ENCODE measurements around the gene RSPH3.
"Not testable (repeated sequence)": the region's sequence is repeated elsewhere in the genome, so short reads cannot be mapped to it uniquely, and the experiment has no call there.

Gene RSPH3

DNA sequence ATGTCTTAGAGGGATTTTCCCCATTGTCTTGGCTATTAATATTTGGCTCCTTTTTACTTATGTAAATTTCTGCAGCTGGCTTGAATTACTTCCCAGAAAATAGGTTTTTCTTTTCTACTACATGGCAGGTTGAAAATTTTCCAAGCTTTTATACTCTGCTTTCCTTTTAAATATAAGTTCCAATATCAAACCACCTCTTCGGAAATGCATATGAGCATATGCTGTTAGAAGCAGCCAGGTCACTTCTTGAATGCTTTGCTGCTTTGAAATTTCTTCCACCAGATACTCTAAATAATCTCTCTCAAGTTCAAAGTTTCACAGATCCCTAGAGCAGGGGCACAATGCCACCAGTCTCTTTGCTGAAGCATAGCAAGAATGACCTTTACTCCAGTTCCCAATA lies 25.2 kb upstream of the RSPH3 start:
- not testable (repeated sequence) for DNase-seq (ENCODE audit: low read depth in 2 of 2)

DNA sequence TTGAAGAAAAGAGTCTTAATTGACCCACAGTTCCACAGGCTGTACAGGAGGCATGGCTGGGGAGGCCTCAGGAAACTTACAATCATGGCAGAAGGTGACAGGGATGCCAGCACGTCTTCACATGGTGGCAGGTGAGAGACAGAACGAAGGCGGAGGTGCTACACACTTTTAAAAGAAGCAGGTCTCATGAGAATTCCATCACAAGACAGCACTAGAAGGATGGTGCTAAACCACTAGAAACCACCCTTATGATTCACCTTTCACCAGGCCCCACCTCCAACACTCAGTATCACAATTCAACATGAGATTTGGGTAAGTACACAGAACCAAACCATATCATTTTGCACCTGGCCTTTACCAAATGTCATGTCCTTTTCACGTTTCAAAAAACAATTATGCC lies 23.9 kb upstream of the RSPH3 start:
- DNase-seq (ENCODE audit: low read depth in 2 of 2) = no peak

DNA sequence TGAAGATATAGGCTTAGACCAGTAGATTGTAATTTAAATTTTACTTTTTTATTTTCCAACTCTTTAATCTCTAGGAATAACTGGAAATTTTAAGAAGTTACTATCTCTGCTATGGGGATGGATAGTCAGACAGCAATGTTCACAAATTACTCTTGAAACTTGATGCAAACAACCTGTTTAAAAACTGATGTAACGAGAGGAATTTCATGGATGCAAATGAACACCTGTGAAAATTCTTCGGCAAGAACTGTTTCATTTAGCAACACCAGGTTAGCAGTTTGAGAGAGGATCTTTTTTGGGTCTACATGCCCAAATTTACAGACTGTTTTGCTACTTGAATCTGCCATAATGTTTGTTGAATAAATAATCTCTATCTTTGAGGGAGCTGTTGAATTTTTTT lies 20.0 kb upstream of the RSPH3 start:
- DNase-seq (ENCODE audit: low read depth in 2 of 2) = no peak

DNA sequence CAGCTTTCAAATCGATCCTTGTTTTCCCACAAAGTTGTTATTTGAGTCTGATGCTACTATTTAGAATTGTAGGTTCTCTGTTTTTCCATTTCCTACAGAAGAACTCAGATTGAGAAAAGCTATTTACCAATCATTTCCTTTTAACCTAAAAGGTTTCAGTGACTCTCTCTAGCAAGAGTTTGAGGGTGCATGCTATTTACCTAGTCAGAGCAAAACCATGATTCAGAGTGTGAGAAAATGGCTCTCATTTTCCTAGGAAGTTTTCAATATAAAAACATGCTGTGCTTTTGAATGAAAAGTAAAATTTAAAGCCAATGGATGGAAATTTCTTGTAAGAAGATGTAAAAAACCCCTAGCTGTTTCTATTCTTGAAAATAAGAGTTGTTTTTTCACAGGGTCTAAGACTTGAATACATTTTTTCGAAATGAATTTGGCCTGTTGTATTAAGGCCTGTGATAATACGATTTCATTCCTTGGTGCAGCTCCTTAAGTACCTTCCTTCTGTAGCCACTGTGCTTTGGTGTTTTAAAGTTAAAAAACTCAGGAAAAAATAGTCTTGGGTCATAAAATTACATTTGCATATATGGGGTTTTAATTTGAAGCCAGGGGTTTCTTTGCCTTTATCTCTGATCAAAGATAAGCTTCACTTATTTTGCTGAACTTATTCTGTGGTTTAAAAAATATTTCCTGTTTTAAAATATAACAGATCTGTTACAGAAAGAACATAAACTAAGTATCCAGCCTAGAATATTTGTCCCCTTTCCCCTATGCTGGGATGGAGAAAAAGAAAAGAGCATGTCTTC lies 18.0 kb upstream of the RSPH3 start:
- no peak for DNase-seq (ENCODE audit: low read depth in 2 of 2)

DNA sequence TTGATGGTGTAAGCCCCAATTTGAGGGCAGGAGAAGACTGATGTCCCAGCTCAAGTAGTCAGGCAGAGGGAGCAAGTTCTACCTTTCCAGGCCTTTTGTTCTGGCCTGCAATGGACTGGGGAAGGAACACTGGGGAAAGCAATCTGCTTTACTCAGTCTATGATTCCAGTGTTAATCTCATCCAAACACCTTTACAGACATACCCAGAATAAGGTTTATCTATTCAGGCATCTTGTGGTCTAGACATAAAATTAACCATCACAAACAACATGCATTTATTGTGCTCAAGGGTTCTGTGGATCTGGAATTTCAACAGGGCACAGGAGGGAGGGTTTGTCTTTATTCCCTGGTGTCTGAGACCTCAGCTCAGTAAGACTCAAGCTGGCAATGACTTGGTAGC lies 14.4 kb upstream of the RSPH3 start:
- DNase-seq (ENCODE audit: low read depth in 2 of 2) = no peak

DNA sequence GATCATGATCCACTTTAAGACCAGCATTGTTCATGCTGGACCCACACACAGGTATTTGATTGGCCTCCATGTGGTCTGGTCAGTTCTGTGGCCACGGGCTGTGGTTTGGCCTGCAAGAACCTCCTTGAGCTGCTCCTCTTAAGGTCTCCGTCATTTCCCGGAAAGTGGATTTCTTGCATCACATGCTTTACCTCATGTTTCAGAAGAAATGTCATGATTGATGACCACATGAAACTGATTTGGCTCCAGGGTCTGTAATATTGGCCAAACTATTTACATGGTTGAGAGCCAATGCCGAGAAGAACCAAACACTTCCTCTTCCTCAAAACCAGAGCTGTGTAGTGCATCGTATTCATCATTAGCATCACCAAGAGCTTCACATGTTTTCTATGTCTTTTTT lies 13.2 kb upstream of the RSPH3 start:
- DNase-seq (ENCODE audit: low read depth in 2 of 2) = no peak

DNA sequence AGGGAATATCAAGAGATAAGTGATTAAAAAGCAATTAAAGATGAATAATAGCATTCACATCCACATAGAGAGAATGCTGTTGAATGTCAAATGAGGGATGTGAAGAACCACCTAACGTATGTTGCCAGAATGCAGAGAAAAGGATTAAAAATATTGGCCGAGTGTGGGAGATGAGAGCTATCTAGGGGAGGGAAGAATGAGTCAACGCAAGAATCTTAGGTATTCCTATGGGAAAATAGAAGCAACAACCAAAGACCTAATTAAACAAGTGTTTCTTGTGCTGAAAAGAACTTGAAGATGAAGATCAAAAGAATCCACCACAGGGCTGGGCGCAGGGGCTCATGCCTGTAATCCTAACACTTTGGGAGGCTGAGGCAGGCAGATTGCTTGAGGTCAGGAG lies 12.2 kb upstream of the RSPH3 start:
- DNase-seq (ENCODE audit: low read depth in 2 of 2) = no peak

DNA sequence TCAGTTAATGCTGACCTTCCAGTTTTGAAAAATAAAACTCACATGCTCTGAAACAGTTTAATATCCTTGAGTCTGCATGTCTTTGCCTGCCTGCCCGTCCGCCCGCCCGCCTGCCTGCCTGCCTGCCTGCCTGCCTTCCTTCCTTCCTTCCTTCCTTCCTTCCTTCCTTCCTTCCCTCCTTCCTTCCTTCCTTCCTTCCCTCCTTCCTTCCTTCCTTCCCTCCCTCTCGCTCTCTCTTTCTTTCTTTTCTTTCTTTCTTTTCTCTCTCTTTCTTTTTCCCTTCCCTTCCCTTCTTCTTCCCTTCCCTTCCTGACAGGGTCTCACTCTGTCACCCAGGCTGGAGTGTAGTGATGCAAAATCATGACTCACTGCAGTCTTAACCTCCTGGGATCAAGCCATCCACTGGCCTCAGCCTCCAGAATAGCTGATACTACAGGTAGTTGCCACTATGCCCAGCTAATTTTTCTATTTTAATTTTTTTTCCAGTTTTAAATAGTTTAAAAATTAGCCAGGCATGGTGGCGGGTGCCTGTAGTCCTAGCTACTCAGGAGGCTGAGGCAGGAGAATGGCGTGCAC lies 10.1 kb upstream of the RSPH3 start:
- DNase-seq (ENCODE audit: low read depth in 2 of 2) = not testable (repeated sequence)

DNA sequence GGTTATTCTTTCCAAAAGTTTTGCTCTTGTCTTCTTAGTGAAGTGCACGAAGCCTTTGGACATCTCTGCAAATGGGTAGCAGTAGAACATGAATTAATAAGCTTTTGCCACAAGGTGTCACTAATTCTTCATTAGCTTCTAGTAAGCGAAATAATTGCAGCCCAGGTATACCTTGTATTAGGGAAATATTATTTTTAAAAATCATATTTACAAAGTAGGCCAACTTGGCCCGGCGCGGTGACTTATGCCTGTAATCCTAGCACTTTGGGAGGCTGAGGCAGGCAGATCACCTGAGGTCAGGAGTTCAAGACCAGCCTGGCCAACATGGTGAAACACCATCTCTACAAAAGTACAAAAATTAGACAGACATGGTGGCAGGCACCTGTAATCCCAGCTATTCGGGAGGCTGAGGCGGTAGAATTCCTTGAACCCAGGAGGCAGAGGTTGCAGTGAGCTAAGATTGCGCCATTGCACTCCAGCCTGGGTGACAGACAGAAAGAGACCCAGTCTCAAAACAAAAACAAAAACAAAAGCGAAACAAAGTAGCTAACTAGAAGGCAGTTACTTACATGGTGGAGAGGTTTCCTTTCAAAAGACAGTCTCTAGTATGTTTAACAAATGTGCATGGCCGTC lies 8.8 kb upstream of the RSPH3 start:
- DNase-seq (ENCODE audit: low read depth in 2 of 2) = no peak

DNA sequence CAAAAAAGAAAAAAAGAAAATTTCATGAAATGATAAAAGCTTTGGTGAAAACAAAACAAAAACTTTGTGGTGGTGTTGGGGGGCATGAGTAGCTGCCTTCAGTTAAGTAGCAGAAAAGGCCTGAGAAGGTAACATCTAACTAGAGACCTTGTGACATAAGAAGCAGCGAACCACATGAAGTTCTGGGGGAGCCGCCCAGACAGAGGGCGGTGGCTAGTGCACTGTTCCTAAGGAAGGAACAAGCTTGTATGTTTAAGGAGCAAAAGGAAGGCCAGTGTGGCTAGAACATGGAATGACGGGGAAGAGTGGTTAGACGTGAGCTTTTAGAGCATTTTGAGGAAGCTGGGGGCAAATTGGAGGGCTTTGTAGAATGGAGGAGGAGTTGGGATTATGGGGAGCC lies 7.5 kb upstream of the RSPH3 start:
- no peak for DNase-seq (ENCODE audit: low read depth in 2 of 2)

DNA sequence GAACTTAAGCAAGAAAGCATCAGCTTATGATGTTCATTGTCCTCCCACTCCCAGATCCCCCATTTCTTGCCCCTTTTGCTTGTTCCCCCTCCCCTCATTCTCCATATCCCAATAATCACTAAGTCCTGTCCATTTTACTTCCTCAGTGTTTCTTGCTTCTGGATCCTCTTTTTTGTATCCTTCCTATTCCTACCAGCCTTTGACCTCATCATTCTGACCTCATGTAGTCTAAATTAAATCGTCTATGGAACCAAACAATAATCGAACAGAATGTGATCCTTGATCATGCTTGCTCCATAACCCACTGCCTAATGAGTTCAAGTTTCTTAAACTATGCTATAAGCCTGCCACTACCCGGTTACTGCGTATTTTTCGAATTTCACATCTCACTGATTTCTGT lies 5.4 kb upstream of the RSPH3 start:
- no peak for DNase-seq (ENCODE audit: low read depth in 2 of 2)

DNA sequence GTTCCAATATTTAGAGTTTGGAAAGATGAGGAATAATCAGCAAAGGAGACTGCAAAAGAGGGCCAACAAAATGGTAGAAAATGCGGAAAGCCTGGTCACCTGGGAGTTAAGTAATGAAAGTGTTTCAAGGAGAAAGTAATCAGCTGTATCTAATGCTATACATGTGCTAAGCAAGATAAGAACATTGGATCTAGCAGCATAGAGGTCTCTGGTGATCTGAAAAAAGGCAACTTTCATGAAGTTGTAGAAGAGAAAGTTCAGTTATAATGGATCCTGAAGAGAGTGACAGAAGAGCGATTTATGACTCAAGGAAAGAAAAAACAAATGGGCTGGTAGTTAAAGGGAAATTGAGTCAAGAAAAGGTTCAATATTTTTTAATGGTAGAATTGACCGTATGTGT lies 4.6 kb upstream of the RSPH3 start:
- DNase-seq (ENCODE audit: low read depth in 2 of 2) = no peak

DNA sequence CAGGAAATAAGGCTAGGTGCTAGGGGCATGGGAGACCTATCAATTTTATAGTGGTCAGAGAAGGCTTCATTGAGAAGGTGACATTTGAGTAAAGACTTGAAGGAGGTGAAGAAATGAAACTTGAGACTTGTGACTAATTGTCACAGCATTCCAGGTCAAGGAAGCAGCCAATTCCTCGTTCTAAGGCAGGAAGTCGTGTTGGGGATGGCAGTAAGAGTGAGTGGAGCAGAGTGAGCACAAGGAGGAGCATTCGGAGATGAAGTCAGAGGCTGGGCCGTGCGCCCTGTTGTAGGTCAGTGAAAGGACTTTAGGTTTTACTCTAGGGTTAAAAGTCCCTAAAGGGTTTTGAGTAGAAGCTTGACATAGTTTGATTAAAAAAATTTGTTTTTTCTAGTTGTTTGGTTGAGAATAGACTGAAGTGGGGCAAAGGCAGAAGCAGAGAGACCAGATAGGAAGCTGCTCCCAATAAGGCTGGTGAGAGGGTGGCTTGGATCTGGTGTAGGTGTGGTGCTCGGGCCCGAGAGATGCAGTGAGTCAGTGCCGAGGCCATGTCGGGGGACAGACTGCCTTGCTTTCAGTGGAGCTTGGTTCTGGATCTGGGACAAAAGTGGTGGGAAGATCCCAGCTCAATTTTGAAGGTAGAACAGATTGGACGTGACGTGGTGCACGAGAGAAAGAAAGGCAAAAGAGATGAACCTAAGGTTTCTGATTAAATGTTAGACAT lies 2.6 kb upstream of the RSPH3 start:
- DNase-seq (ENCODE audit: low read depth in 2 of 2) = no peak

DNA sequence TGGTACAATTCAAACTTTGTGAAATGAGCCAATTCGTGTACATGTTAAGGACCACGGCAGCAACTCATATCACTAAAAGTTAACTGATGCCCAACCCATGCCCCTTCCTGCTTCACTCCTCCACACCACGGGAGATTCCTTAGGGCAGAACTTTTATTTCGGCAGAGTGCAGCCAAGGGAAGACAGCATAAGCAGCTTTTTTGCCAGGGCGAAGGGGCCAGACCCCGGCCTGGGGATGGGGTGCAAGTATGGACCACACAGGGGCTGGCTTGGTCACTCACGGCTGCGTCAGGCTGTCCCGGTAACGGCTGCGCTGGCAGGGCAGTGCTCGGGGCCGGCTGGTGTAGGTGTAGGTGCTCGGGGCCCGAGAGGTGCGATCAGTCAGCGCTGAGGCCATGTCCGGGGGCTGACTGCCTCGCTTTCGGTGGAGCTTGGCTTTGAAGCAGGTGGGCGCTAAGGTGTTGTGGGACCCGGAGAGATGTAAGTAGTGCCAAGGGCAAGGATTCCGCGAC lies 792 bp downstream of the RSPH3 start:
- no peak for DNase-seq (ENCODE audit: low read depth in 2 of 2)

DNA sequence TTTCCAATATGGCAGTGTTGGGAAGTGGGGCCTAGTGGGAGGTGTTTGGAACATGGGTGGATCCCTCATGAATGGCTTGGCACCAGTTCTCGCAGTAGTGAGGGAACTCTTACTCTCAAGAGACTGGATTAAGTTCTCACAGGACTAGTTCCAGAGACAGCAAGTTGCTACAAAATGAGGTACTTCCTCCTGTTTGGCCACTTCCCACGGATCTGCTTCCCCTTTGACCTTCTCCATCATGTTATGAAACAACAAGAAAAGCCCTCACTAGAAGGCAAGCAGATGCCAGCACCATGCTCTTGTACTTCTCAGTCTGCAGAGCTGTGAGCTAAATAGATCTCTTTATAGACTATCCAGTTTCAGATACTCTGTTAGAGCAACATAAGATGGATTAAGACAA lies 3.1 kb downstream of the RSPH3 start:
- no peak for DNase-seq (ENCODE audit: low read depth in 2 of 2)

DNA sequence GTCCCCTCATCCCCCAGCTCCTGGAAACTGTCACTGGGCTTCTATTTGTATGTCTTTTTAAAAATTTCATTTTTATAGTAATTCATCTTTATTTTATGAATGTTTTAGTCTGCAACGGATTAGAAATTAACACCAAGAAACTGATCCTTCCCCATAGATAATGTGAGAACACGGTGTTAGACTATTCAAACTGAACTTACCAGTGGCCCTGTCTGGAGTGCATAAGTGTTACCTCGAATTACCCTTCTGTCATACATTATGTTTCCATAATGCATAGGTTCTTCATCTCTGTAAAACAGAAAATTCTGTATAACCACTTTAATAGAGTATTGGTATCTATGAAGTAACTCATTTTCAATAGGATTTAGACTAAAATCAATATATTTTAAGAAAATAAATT lies 6.4 kb downstream of the RSPH3 start:
- no peak for DNase-seq (ENCODE audit: low read depth in 2 of 2)

DNA sequence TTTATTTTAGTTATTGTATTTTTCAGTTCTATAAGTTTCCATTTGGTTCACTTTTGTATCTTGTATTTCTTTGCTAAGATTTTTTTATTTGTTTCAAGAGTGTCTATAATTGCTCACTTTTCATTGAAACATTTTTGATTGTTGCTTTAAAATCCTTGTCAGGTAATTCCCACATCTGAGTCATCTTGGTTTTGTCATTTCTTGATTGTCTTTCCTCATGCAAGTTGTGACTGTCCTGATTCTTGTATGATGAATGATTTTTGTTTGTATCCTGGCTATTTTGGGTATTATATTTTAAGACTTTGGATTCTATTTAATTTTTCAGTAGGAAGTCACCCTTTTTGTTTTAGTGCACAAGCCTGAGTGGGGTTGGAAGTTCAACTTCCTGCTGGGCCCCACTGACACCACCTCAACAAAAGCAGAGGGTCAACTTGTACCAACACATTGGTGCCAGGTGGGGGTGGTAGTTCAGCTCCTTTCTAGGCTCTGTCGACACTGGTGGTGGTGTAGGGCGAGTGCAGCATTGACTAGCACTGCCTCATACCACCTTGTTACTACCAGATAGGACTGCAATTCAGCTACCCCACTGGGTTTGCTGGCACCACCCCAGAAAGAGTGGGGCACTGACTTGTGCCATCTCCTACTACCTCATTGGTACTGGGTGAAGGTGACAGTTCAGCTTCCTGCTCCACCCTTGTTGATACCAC lies 8.8 kb downstream of the RSPH3 start:
- no peak for DNase-seq (ENCODE audit: low read depth in 2 of 2)

DNA sequence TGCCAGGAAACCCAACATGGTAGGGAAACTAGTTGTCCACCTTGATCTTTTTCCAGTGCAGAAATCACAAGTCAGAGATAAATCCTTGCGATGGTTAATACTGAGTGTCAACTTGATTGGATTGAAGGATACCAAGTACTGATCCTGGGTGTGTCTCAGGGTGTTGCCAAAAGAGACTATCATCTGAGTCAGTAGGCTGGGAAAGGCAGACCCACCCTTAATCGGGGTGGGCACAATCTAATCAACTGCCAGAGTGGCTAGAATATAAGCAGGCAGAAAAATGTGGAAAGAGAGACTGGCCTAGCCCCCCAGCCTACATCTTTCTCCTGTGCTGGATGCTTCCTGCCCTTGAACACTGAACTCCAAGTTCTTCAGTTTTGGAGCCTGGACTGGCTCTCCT lies 10.3 kb downstream of the RSPH3 start:
- DNase-seq (ENCODE audit: low read depth in 2 of 2) = not testable (repeated sequence)

DNA sequence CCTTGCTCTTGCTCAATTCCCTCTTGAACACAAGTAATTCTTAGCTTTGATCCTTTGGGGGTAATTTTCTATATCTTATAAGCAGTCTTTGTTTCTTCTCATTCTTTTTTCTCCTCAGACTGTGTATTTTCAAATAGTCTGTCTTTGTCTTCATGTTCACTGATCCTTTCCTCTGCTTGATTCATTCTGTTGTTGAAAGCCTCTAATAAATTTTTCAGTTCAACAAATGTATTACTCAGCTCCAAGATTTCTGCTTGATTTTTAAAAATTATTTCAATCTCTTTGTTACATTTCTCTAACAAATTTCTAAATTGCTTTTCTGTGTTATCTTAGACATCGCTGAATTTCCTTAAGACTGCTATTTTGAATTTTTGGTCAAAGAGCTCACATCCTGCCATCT lies 11.5 kb downstream of the RSPH3 start:
- DNase-seq (ENCODE audit: low read depth in 2 of 2) = no peak

DNA sequence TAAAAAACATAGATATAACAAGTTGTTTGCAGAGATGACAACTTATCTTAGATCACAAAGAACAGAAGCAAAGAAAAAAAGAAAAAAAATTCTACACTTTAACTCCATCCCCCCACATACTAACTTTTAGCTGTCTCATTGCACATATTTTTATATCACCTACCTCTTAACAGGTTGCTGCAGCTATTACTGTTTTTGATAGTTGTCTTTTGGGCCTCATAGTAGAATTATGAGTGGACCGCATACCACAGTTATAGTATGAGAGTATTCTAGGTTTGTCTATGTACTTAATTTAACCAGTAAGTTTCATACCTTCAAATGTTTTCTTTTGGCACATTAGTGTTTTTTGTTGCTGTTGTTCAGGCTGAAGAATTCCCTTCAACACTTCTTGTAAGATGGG lies 12.3 kb downstream of the RSPH3 start:
- DNase-seq (ENCODE audit: low read depth in 2 of 2) = no peak

DNA sequence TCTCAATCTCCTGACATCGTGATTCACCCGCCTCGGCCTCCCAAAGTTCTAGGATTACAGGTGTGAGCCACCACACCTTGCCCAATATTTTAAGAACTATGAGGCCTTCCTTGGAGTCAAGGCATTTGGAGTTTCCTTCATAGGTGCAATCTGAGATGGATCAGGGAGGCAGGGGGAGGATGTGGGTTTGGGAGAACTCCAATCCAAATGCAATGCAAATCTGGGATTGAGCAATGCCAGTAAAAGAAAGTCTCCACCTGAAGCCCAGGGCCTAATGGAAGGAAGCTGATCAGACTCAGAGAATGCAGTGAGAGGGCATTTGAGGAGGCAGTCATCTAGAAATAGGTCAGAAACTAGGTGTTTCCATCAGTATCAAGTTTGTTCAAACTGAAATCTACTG lies 21.2 kb downstream of the RSPH3 start:
- DNase-seq (ENCODE audit: low read depth in 2 of 2) = no peak

DNA sequence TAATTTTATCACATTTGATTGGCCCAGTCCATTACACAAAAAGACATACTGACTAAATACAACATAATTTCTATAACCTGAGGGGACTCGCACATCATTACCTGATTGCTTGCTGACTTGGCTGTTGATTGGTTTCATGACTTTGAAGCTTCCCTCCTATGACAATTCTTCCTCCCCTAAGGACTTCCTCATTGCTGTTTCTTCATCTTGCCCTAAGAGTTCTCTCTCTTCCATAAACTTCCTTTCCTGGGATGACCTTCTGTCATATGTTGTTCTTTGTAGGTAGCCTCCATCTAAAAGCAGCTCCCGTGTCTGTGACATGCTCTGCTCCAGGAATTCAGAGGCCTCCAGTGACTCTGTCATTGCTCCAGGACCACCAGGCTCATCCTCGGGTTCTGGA lies 22.6 kb downstream of the RSPH3 start:
- no peak for DNase-seq (ENCODE audit: low read depth in 2 of 2)
